Epithelial cell of esophagus (primary cell): ENCODE results near the gene MYO9A.

Experiments
- DNase-seq: peaks from one replicate; pipeline ENCODE4 v3.0.0; 2010; ENCODE audit warnings: low read depth
- H3K4me3 ChIP-seq: 2 replicates; pipeline ENCODE4 v1.5.1; 2011; ENCODE audit warnings: mild to moderate bottlenecking, low read length, control low read depth
- TF ChIP-seq, protein P1 (sequence below): IDR thresholded peaks from 2 replicates; pipeline ENCODE4 v1.5.1; 2011; ENCODE audit warnings: low read depth, mild to moderate bottlenecking, low read length, control low read depth, inconsistent platforms; ENCODE audit not compliant: insufficient read depth; ENCODE audit errors: missing control alignments

The MYO9A gene

DNA sequence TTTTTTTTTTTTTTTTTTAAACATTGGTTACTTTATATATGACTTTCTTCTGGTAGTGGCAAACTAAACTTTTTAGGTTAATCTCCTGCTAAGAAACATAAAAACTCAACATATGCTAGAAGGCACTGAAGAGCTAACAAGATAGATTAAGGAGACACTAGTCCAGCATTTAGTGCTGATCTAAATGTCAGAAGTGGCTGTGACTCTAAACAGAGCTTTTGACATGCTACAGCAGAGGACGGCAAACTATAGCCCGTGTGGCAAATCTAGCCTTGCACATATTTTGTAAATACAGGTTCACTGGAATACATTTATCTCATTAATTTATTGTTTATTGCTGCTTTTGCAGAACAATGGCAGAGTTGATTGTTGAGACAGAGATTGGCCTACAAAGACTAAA is 287.0 kb downstream of the MYO9A start:
- TF ChIP-seq, protein P1, sequence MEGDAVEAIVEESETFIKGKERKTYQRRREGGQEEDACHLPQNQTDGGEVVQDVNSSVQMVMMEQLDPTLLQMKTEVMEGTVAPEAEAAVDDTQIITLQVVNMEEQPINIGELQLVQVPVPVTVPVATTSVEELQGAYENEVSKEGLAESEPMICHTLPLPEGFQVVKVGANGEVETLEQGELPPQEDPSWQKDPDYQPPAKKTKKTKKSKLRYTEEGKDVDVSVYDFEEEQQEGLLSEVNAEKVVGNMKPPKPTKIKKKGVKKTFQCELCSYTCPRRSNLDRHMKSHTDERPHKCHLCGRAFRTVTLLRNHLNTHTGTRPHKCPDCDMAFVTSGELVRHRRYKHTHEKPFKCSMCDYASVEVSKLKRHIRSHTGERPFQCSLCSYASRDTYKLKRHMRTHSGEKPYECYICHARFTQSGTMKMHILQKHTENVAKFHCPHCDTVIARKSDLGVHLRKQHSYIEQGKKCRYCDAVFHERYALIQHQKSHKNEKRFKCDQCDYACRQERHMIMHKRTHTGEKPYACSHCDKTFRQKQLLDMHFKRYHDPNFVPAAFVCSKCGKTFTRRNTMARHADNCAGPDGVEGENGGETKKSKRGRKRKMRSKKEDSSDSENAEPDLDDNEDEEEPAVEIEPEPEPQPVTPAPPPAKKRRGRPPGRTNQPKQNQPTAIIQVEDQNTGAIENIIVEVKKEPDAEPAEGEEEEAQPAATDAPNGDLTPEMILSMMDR: no peak
- DNase-seq: no peak
- H3K4me3 ChIP-seq: no peak overlapping the region

DNA sequence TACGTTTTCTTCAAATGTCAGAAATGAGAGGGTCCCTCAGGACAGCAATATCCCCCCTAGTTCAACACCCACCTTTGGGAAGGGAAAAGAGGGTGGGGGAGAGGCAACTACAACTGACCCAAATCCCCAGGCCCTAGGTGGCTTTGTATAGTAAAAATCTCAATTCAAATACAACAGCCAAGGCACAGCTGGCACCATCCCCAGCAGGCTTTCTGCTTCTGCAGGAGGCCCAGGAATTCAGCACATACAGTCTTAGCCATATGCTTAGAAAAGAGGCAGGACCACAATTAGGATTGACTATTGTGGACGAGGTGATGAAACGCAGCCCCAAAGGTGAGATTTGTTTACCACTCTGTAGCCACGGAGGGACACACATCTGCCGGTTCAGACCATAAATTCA is 291.8 kb downstream of the MYO9A start:
- DNase-seq: no peak
- TF ChIP-seq, protein P1: no peak
- no peak overlapping the region for H3K4me3 ChIP-seq

DNA sequence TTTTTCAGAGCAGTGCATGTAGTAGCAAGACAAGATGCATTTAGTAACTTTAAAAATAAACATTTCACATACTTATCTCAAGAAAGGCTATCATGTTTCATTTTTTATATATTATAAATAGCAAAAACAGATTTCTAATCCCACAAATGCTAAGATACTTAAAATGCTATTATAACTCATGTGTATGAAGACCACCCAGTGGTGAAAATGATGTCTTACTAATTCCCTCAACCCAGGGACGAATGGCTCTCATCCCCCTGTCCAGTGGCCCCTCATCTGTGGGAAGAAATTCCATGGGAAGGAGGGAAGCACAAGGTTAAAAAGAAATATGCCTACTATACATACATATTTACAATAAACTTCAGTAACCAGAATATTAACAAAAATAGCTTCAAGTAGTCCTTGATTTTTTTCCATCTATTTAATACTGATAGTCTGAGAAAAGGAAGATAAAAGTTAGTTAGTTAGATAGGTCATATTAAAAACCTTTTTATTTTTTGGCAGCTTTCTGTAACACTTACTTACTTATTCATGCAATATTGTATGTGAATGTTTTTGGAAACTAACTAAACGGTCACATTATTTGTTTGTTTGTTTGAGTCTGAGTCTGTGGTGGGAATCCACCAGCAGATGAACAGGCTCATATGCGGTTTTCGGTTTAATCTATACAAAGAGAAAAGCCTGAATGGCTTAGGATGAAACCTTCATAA is 292.8 kb downstream of the MYO9A start:
- no peak overlapping the region for H3K4me3 ChIP-seq
- TF ChIP-seq, protein P1: no peak
- DNase-seq: no peak

DNA sequence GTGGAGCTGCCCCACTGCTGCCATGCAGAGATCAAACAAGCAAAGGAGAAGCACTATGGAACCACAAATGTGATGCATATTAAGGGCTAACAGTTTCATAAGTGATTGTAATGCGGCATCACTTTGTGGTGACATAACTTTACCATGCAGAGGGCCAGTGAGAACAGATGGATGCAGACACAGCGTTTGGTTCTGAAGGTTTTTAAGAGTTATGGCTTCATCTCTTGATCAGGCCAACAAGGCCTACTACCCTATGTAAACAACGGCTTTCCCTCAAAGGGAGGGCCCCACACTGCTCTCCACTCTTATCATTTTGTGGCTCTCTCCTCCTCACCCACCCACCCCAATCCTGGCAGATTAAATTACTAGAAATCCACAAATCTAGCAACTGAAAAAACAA is 294.1 kb downstream of the MYO9A start:
- no peak overlapping the region for H3K4me3 ChIP-seq
- TF ChIP-seq, protein P1: no peak
- DNase-seq: no peak

DNA sequence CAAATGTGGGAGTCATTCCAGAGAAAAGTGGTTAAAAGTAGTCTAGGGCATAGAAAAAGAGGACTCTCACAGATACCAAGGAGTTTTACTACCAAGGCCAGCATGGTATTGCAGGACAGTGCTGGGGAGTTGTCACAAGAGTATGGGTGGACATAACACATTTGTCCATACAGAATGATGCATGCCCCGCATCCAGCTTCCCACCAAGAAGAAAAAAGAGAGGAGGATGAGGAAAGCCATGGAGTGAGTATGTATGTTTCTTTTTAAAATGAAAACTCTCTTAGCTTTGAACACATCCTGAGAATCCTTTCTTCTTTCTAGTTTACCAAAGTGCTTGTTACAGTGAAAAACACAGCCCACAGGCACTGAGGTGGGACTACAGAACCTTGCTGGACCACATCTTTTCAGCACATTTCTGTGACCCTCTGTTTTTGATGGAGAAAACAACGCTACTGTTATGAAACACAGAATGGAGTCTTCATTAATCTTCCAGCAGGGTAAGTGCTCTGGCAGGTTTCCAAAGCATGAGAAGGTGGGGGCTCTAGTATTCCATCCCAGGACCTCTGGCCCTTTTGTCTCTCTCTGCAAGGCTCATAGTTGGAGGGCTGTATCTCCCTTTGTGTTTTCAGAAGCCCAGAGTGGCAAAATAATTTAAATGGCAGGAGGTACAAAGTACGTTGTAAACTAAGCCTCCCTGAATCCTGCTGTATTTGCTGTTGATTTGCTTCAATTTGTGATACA is 294.9 kb downstream of the MYO9A start:
- no peak overlapping the region for H3K4me3 ChIP-seq
- TF ChIP-seq, protein P1: no peak
- no peak for DNase-seq

DNA sequence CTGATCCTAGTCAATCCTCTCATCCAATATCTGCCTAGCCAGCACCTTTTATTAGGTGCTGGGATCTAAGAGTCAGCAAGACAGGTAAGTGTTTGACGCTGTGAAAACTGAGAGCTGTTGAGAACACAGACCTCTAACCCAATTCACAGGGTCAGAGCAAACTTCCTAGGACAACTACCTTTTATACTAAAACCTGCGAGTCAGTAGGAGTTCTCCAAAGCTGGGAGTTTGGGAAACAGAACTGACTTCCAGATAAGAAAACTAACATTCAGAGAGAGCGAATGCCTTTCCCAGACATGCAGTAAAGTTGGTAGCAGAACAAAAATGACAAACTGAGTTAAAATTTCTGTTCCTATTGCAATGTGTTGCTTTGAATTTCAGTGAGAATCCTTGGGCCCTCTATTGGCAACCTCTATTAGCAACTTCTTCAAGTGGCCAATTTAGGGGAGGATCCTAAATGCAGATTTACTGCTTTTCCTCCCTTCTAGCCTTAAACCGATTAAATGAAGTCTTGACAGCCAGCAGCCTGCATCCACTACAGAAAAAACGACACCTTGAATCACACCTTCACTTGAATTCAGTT is 296.3 kb downstream of the MYO9A start:
- DNase-seq: no peak
- no peak overlapping the region for H3K4me3 ChIP-seq
- TF ChIP-seq, protein P1: no peak
